Measurements from ENCODE around the gene PTPRD.

DNA sequence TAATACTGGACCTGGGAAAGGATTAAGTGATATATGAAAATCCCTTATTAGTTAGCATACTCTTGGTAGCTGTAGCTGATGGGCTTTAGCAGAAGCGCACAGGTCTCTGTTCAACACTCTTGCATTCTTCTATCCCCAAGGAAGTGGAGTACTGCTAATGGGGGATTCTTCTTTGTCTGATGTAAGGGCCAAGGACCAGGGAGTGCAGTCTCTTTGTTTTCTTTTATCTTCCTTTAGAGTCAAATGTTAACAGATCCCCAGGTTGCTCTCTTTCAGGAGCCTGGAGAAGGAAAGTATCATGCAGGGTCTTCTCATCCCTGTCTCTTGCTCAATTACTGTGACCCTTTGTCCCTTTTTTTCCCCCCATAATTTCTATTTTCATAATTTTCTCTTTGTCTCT, 1666.3 kb downstream of the PTPRD start:
- TF ChIP-seq EZH2phosphoT487 (IDR thresholded peaks at IDR 0.05; ENCODE audit: borderline replicate concordance) (no peak), POLR2AphosphoS5 (IDR thresholded peaks at IDR 0.05; ENCODE audit: low read depth, low read length) (no peak), RAD21 (IDR thresholded peaks at IDR 0.05; ENCODE audit: low read depth) (no peak), SIN3A (IDR thresholded peaks at IDR 0.05; ENCODE audit: low read depth) (no peak), POLR2A (IDR thresholded peaks at IDR 0.05; ENCODE audit: borderline replicate concordance, extremely low read depth, insufficient read depth, insufficient read length) (no peak), ZNF274 (IDR thresholded peaks at IDR 0.05; ENCODE audit: low read depth, low read length) (no peak), CEBPB (IDR thresholded peaks at IDR 0.05; ENCODE audit: low read depth) (no peak), EZH2 (IDR thresholded peaks at IDR 0.05) (no peak)
- TF ChIP-seq, protein P1, sequence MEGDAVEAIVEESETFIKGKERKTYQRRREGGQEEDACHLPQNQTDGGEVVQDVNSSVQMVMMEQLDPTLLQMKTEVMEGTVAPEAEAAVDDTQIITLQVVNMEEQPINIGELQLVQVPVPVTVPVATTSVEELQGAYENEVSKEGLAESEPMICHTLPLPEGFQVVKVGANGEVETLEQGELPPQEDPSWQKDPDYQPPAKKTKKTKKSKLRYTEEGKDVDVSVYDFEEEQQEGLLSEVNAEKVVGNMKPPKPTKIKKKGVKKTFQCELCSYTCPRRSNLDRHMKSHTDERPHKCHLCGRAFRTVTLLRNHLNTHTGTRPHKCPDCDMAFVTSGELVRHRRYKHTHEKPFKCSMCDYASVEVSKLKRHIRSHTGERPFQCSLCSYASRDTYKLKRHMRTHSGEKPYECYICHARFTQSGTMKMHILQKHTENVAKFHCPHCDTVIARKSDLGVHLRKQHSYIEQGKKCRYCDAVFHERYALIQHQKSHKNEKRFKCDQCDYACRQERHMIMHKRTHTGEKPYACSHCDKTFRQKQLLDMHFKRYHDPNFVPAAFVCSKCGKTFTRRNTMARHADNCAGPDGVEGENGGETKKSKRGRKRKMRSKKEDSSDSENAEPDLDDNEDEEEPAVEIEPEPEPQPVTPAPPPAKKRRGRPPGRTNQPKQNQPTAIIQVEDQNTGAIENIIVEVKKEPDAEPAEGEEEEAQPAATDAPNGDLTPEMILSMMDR (IDR thresholded peaks at IDR 0.05 in 2 of 3, conservative IDR thresholded peaks at IDR 0.05 in 1 of 3; ENCODE audit: borderline replicate concordance in 1 of 3, insufficient read depth in 1 of 3, low read depth in 2 of 3, low read length in 2 of 3) = no peak
